SK-N-SH (cell line): ENCODE results near the gene SNRNP27. TPM values are rescaled to one million over a fixed set of nuclear protein-coding genes. Genes with fewer than 3 reads are reported as not detected.

ENCODE experiments used
- CTCF ChIA-PET: fragments of 300-600, 350-600 bp; formaldehyde crosslinking; extraction: SDS; loops from one replicate; lab custom pipeline; 2021; lab: Yijun Ruan, JAX
- POLR2A ChIA-PET: fragments of 350-600 bp; sonication (Branson Sonifier 250); formaldehyde crosslinking; extraction: SDS; loops from one replicate; lab custom pipeline; 2020; ENCODE audit warnings: antibody characterized with exemption, inconsistent platforms; lab: Yijun Ruan, JAX
- DNase-seq: peaks from one replicate; pipeline ENCODE4 v3.0.0; 2012
- H2AFZ ChIP-seq: fragments of 200-600 bp; sonication (generic); 2 replicates; pipeline ENCODE4 v1.8.1; 2016; ENCODE audit warnings: antibody characterized with exemption, mild to moderate bottlenecking, low read depth
- H3F3A ChIP-seq: fragments of 200-600 bp; sonication (generic); replicated peaks from 2 replicates; pipeline ENCODE3; 2016; ENCODE audit warnings: antibody characterized with exemption, mild to moderate bottlenecking; ENCODE audit not compliant: insufficient read depth
- H3K27ac ChIP-seq, 2 experiments: fragments of 200-500 bp in 1 of 2; fragments of 200-600 bp in 1 of 2; sonication (Bioruptor generic) in 1 of 2; sonication (generic), shearing (Covaris generic) in 1 of 2; 2 replicates each; pipeline versions ENCODE4 v1.5.1 to v1.6.1; 2014 to 2016; ENCODE audit warnings: low read depth in 2 of 2, inconsistent platforms in 1 of 2, low read length in 1 of 2, mild to moderate bottlenecking in 1 of 2, mixed read lengths in 1 of 2
- H3K27me3 ChIP-seq: fragments of 200-600 bp; sonication (generic), shearing (Covaris generic); 2 replicates; pipeline ENCODE4 v1.6.1; 2016; ENCODE audit warnings: mixed run types; ENCODE audit not compliant: insufficient read depth
- H3K36me3 ChIP-seq, 2 experiments: fragments of 200-500 bp in 1 of 2; fragments of 200-600 bp in 1 of 2; sonication (Bioruptor generic) in 1 of 2; sonication (generic) in 1 of 2; replicated peaks in 1 of 2; 2 replicates each; pipeline versions ENCODE3 to v1.5.1; 2014 to 2016; ENCODE audit warnings: low read length in 1 of 2, mild to moderate bottlenecking in 1 of 2; ENCODE audit not compliant: insufficient read depth in 2 of 2, control insufficient read depth in 1 of 2
- H3K4me1 ChIP-seq, 2 experiments: fragments of 200-500 bp in 1 of 2; fragments of 200-600 bp in 1 of 2; sonication (Bioruptor generic) in 1 of 2; sonication (generic), shearing (Covaris generic) in 1 of 2; 2 replicates each; pipeline versions ENCODE4 v1.5.1 to v1.6.1; 2014 to 2016; ENCODE audit warnings: low read depth in 1 of 2, low read length in 1 of 2, mixed run types in 1 of 2; ENCODE audit not compliant: insufficient read depth in 2 of 2, control insufficient read depth in 1 of 2
- H3K4me2 ChIP-seq: fragments of 200-600 bp; sonication (generic), shearing (Covaris generic); 2 replicates; pipeline ENCODE4 v1.6.1; 2017; ENCODE audit warnings: mixed run types
- H3K4me3 ChIP-seq, 2 experiments: fragments of 200-500 bp in 1 of 2; fragments of 200-600 bp in 1 of 2; sonication (Bioruptor generic) in 1 of 2; sonication (generic), shearing (Covaris generic) in 1 of 2; 2 replicates each; pipeline versions ENCODE4 v1.5.1 to v1.8.1; 2014 to 2016; ENCODE audit warnings: low read depth in 2 of 2, inconsistent platforms in 1 of 2, low read length in 1 of 2, mild to moderate bottlenecking in 1 of 2, mixed read lengths in 1 of 2, moderate library complexity in 1 of 2
- H3K79me2 ChIP-seq: fragments of 200-600 bp; sonication (generic); 2 replicates; pipeline ENCODE4 v1.8.1; 2017; ENCODE audit warnings: mild to moderate bottlenecking; ENCODE audit not compliant: insufficient read depth
- H3K9ac ChIP-seq: fragments of 200-600 bp; sonication (generic); 2 replicates; pipeline ENCODE4 v1.6.1; 2017; ENCODE audit warnings: mixed run types
- H3K9me2 ChIP-seq: fragments of 200-600 bp; sonication (generic); 2 replicates; pipeline ENCODE4 v1.6.1; 2017; ENCODE audit warnings: mixed run types
- H3K9me3 ChIP-seq: fragments of 200-600 bp; sonication (generic); 2 replicates; pipeline ENCODE4 v1.6.1; 2017; ENCODE audit warnings: mixed run types, mild to moderate bottlenecking, moderate library complexity
- H4K20me1 ChIP-seq: fragments of 200-600 bp; sonication (generic); 2 replicates; pipeline ENCODE4 v1.6.1; 2017; ENCODE audit warnings: mild to moderate bottlenecking, mixed run types; ENCODE audit not compliant: insufficient read depth
- EP300 ChIP-seq, 2 experiments: IDR thresholded peaks; 2 replicates each; pipeline versions ENCODE4 v1.4.0 to v1.6.1; 2012; ENCODE audit warnings: borderline replicate concordance in 1 of 2, low read depth in 1 of 2, low read length in 1 of 2
- FOSL2 ChIP-seq: IDR thresholded peaks from 2 replicates; pipeline ENCODE4 v1.4.0; 2012; ENCODE audit warnings: low read depth, mild to moderate bottlenecking, moderate library complexity, borderline replicate concordance
- JUND ChIP-seq: IDR thresholded peaks from 2 replicates; pipeline ENCODE4 v1.4.0; 2012
- NRF1 ChIP-seq: IDR thresholded peaks from 2 replicates; pipeline ENCODE4 v1.6.1; 2012; ENCODE audit warnings: low read depth, mild to moderate bottlenecking, low read length
- POLR2AphosphoS5 ChIP-seq: IDR thresholded peaks from 2 replicates; pipeline ENCODE4 v1.6.1; 2012; ENCODE audit warnings: low read depth, low read length
- RAD21 ChIP-seq: IDR thresholded peaks from 2 replicates; pipeline ENCODE4 v1.6.1; 2012; ENCODE audit warnings: mild to moderate bottlenecking, low read length
- RCOR1 ChIP-seq: fragments of 150-350 bp; IDR thresholded peaks from 2 replicates; pipeline ENCODE4 v1.6.1; 2017; ENCODE audit warnings: antibody characterized with exemption, low read length
- RFX5 ChIP-seq: IDR thresholded peaks from 2 replicates; pipeline ENCODE4 v1.6.1; 2012; ENCODE audit warnings: mild to moderate bottlenecking, improper control_type of control experiment, low read length
- SIN3A ChIP-seq: IDR thresholded peaks from 2 replicates; pipeline ENCODE4 v1.6.1; 2012; ENCODE audit warnings: low read depth, mild to moderate bottlenecking, low read length, moderate library complexity, borderline replicate concordance
- SMC3 ChIP-seq: IDR thresholded peaks from 2 replicates; pipeline ENCODE4 v1.6.1; 2012; ENCODE audit warnings: low read depth, low read length, improper control_type of control experiment
- TAF1 ChIP-seq: IDR thresholded peaks from 2 replicates; pipeline ENCODE4 v1.6.1; 2012; ENCODE audit warnings: low read depth, mild to moderate bottlenecking, low read length, moderate library complexity, borderline replicate concordance
- WGBS: methylation state at CpG from one replicate; pipeline ENCODE4 v1.1.6; 2017; ENCODE audit warnings: low lambda C conversion rate; 5-methylcytosine and 5-hydroxymethylcytosine counted together
- polyA plus RNA-seq, 3 experiments: library from polyadenylated mRNA; depleted of rRNA; stranded (reverse); fragments of >200 nt; gene quantifications; 2 replicates each; pipeline ENCODE4 v1.2.3, GENCODE V29; 2012
- TF ChIP-seq, protein P1 (sequence below): fragments of 200-600 bp; sonication (generic); IDR thresholded peaks from 2 replicates; pipeline ENCODE4 v1.6.1; 2017; ENCODE audit warnings: antibody characterized with exemption, mild to moderate bottlenecking, moderate library complexity
- TF ChIP-seq, protein P2 (sequence below): fragments of 150-350 bp; IDR thresholded peaks from 2 replicates; pipeline ENCODE4 v1.6.1; 2017; ENCODE audit warnings: antibody characterized with exemption, low read length, low read depth, borderline replicate concordance
- TF ChIP-seq, protein P3 (sequence below): IDR thresholded peaks from 2 replicates; pipeline ENCODE4 v1.4.0; 2012; ENCODE audit warnings: low read depth, borderline replicate concordance
- TF ChIP-seq, protein P4 (sequence below): IDR thresholded peaks from 2 replicates; pipeline ENCODE4 v1.6.1; 2012; ENCODE audit warnings: mild to moderate bottlenecking, low read depth, low read length, moderate library complexity

The SNRNP27 gene
- polyA plus RNA-seq, 1 of the 3 experiments (the other 2 are of a cell fraction), result 68.4 TPM

DNA sequence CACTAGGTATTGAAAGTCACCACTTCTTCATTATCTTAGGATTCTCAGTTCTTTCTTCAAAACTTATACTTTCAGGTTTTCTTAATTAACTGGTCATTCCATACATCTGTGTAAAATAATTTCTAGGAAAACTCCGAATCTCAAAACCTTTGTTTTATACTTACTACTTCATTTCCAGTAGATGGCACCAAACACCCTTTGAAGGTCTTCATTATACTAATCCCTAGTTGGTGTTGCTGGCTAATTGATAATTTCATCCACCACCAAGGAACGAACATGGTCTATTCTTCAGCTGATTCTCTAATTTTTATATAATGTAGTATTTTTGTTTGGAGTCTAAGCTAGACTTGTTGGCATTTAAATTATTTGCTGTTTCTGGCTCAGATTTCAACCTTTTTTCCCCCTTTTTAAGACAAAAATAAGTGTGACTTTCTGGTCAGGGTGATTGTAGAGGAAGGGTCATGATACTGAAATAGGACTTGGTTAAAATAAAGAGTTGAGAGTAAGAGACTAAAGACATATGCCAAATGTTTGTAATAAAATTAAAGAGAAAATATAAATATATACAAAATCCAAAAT lies 18.3 kb downstream of the SNRNP27 start:
- no peaks in the 10 kb centered on the region for H3K9me3 ChIP-seq
- no peak overlapping the region; a peak in 1 of 4 replicates for H3K4me3 ChIP-seq
- ChIA-PET CTCF (interaction anchor here (0.6 to 7.2 kb wide), 30 partner anchors 9 to 394 kb away, joined by 3 to 74 read pairs (median 4); partner anchors contain the start of genes FAM136A and SNRNP27), POLR2A (interaction anchor here (1.0 kb wide), 1 partner anchor 233 kb away, joined by 3 read pairs; no protein-coding TSS in a partner anchor)
- no peaks in the 10 kb centered on the region for H3K9me2 ChIP-seq
- H3K27me3 ChIP-seq, result no peaks in the 10 kb centered on the region
- H3K79me2 ChIP-seq, result peaks cover 13% of the 10 kb centered on the region
- H3K9ac ChIP-seq, result no peak overlapping the region; the same call in 1 of the 2 replicates
- peak; percentile 55 for TF ChIP-seq SMC3
- TF ChIP-seq RAD21, result peak; percentile 82
- TF ChIP-seq, protein P1, sequence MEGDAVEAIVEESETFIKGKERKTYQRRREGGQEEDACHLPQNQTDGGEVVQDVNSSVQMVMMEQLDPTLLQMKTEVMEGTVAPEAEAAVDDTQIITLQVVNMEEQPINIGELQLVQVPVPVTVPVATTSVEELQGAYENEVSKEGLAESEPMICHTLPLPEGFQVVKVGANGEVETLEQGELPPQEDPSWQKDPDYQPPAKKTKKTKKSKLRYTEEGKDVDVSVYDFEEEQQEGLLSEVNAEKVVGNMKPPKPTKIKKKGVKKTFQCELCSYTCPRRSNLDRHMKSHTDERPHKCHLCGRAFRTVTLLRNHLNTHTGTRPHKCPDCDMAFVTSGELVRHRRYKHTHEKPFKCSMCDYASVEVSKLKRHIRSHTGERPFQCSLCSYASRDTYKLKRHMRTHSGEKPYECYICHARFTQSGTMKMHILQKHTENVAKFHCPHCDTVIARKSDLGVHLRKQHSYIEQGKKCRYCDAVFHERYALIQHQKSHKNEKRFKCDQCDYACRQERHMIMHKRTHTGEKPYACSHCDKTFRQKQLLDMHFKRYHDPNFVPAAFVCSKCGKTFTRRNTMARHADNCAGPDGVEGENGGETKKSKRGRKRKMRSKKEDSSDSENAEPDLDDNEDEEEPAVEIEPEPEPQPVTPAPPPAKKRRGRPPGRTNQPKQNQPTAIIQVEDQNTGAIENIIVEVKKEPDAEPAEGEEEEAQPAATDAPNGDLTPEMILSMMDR, result peak; percentile 77
- TF ChIP-seq, protein P2, sequence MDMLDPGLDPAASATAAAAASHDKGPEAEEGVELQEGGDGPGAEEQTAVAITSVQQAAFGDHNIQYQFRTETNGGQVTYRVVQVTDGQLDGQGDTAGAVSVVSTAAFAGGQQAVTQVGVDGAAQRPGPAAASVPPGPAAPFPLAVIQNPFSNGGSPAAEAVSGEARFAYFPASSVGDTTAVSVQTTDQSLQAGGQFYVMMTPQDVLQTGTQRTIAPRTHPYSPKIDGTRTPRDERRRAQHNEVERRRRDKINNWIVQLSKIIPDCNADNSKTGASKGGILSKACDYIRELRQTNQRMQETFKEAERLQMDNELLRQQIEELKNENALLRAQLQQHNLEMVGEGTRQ, result no peak
- peaks cover 37 to 48% of the 10 kb centered on the region in 2 experiments for H3K36me3 ChIP-seq
- H3K27ac ChIP-seq, result peak overlapping the region in 1 of 2 experiments; percentile 48; a peak in 3 of 4 replicates
- peak; percentile 37 for DNase-seq
- H3F3A ChIP-seq, result peaks cover 48% of the 10 kb centered on the region
- 4% methylated on average over 2 of the region's 2 CpGs for WGBS
- 0 out of 2 replicates have a peak overlapping the region, but pooled peaks have one; percentile 43 for H2AFZ ChIP-seq
- H3K4me2 ChIP-seq, result no peak overlapping the region
- H4K20me1 ChIP-seq, result no peaks in the 10 kb centered on the region
- peaks cover 2 to 7% of the 10 kb centered on the region in 2 experiments; a peak in 3 of 4 replicates for H3K4me1 ChIP-seq

DNA sequence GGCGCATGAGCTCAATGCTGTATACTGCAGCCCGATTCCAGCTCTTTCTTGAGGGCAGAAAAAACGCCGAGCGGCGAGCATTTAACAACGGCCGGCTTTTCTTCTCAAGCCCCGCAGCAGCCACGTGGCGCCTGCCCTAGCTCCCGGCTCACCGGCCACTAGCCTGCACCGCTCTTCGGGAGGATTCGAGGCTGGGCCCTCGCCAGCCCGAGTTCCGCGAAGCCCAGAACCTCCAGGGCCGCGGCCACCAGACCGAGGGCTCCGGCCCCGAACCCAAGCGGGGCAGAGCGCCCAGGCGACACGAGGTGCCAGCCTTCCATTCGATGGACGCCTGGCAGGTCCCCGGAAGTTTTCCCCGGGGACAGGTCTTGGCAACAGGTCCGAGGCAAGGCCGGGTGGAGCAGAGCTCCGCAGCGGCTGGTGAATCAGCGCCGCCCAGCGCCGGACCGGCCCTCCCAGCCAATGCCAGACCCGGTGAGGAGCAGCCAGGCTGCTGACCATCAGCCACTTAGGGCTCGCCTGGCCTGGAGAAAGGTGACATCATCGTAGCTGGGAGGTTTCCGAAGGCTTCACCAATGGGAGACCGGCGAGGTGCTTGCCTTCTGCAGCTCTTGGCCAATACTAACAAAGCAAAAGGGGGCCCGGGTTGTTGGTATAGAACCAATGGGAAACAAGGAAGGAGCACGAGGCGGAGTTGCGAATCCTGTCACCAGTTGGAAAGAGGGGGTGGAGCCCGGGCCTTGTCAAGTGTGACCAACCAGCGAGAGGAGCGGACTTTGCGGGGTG lies 20.6 kb downstream of the SNRNP27 start:
- Histone ChIP-seq H3K9me3 (no peaks in the 10 kb centered on the region), H3K4me3 (peak overlapping the region; percentile 68 to 80), H3F3A (peaks cover 39% of the 10 kb centered on the region), H3K27me3 (no peaks in the 10 kb centered on the region), H3K4me1 (peaks cover 2 to 7% of the 10 kb centered on the region in 2 experiments; a peak in 3 of 4 replicates), H2AFZ (peak overlapping the region; percentile 61), H4K20me1 (no peaks in the 10 kb centered on the region), H3K9ac (peak overlapping the region; percentile 84), H3K27ac (peak overlapping the region; percentile 88 to 93), H3K9me2 (no peaks in the 10 kb centered on the region), H3K4me2 (peak overlapping the region; percentile 91), H3K79me2 (peaks cover 10% of the 10 kb centered on the region; the same call in 1 of the 2 replicates), H3K36me3 (peaks cover 18 to 32% of the 10 kb centered on the region in 2 experiments)
- peak; percentile 93 for DNase-seq
- WGBS, result 0% methylated on average over 13 of the region's 56 CpGs
- POLR2A ChIA-PET, result interaction anchor here (0.7 to 2.7 kb wide), 18 partner anchors 20 to 388 kb away, joined by 3 to 38 read pairs (median 10); partner anchors contain the start of genes C2orf42, FAM136A, PCYOX1 and SNRNP27
- CTCF ChIA-PET, result interaction anchor here (0.6 to 7.2 kb wide), 13 partner anchors 20 to 387 kb away, joined by 3 to 74 read pairs (median 4); partner anchors contain the start of genes C2orf42, FAM136A and SNRPG
- TF ChIP-seq, protein P3, sequence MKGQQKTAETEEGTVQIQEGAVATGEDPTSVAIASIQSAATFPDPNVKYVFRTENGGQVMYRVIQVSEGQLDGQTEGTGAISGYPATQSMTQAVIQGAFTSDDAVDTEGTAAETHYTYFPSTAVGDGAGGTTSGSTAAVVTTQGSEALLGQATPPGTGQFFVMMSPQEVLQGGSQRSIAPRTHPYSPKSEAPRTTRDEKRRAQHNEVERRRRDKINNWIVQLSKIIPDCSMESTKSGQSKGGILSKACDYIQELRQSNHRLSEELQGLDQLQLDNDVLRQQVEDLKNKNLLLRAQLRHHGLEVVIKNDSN, result 0 out of 2 replicates have a peak, but pooled peaks have one; percentile 4
- TF ChIP-seq RFX5, result peak; percentile 100
- peak; percentile 38; the same call in 1 of the 2 replicates for TF ChIP-seq RAD21
- peak; percentile 9; the same call in 1 of the 2 replicates for TF ChIP-seq SMC3
- TF ChIP-seq EP300 (IDR thresholded peaks at IDR 0.05; ENCODE audit: borderline replicate concordance in 1 of 2, low read depth in 1 of 2, low read length in 1 of 2), result no peak
- 0 out of 2 replicates have a peak, but pooled peaks have one; percentile 2 for TF ChIP-seq RCOR1
- TF ChIP-seq FOSL2, result peak; percentile 30; the same call in 1 of the 2 replicates
- peak; percentile 4; the same call in 1 of the 2 replicates for TF ChIP-seq JUND
- TF ChIP-seq NRF1, result no peak
- peak; percentile 85 for TF ChIP-seq TAF1
- TF ChIP-seq SIN3A, result 0 out of 2 replicates have a peak, but pooled peaks have one; percentile 79
- TF ChIP-seq, protein P4, sequence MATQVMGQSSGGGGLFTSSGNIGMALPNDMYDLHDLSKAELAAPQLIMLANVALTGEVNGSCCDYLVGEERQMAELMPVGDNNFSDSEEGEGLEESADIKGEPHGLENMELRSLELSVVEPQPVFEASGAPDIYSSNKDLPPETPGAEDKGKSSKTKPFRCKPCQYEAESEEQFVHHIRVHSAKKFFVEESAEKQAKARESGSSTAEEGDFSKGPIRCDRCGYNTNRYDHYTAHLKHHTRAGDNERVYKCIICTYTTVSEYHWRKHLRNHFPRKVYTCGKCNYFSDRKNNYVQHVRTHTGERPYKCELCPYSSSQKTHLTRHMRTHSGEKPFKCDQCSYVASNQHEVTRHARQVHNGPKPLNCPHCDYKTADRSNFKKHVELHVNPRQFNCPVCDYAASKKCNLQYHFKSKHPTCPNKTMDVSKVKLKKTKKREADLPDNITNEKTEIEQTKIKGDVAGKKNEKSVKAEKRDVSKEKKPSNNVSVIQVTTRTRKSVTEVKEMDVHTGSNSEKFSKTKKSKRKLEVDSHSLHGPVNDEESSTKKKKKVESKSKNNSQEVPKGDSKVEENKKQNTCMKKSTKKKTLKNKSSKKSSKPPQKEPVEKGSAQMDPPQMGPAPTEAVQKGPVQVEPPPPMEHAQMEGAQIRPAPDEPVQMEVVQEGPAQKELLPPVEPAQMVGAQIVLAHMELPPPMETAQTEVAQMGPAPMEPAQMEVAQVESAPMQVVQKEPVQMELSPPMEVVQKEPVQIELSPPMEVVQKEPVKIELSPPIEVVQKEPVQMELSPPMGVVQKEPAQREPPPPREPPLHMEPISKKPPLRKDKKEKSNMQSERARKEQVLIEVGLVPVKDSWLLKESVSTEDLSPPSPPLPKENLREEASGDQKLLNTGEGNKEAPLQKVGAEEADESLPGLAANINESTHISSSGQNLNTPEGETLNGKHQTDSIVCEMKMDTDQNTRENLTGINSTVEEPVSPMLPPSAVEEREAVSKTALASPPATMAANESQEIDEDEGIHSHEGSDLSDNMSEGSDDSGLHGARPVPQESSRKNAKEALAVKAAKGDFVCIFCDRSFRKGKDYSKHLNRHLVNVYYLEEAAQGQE, result 0 out of 2 replicates have a peak, but pooled peaks have one; percentile 5
- TF ChIP-seq POLR2AphosphoS5, result peak; percentile 90
